ENCODE measurements around the gene MMP7.

- TF ChIP-seq POLR2A (IDR thresholded peaks at IDR 0.05; ENCODE audit: low read depth, low read length) (no peak), TAF1 (IDR thresholded peaks at IDR 0.05; ENCODE audit: borderline replicate concordance, low read depth, low read length) (no peak), POLR2AphosphoS5 (IDR thresholded peaks at IDR 0.05; ENCODE audit: low read depth, low read length) (no peak)
Measured at GRCh38 chr11:102559839-102560238, 29.3 kb upstream of the MMP7 start.

All from GM12892 (cell line).